ENCODE measurements around the gene UFD1. TPM values are rescaled to one million over a fixed set of nuclear protein-coding genes. Genes with fewer than 3 reads are reported as not detected.

The UFD1 gene
- total and polyA plus RNA-seq, 2 of the 13 experiments (the other 11 are each of a cell fraction or from before 2014, with no cell fraction given), result 47.9 to 51.1 TPM

GRCh38 chr22:19470010-19470409 lies 9.0 kb downstream of the UFD1 start:
- Histone ChIP-seq H4K20me1 (ENCODE audit: insufficient read depth, low read length) (no peaks in the 10 kb centered on the region), H3K9me3 (ENCODE audit: low read length) (no peaks in the 10 kb centered on the region), H3K4me2 (ENCODE audit: low read depth, low read length) (no peak overlapping the region), H3K36me3 (replicated peaks in 1 of 2; ENCODE audit: control insufficient read depth in 1 of 2, insufficient read depth in 2 of 2, low read length in 2 of 2) (peaks cover 33 to 94% of the 10 kb centered on the region in 2 experiments), H3K27ac (ENCODE audit: extremely low read length, insufficient read depth, low read length) (no peak overlapping the region), H2AFZ (ENCODE audit: low read length) (no peak overlapping the region), H3K4me3 (replicated peaks in 1 of 3; ENCODE audit: insufficient read depth in 1 of 3, low read depth in 2 of 3, low read length in 3 of 3) (no peak overlapping the region), H3K9ac (ENCODE audit: insufficient read depth, low read depth, low read length) (no peak overlapping the region), H3K27me3 (ENCODE audit: control insufficient read depth in 1 of 2, insufficient read depth in 2 of 2, low read length in 2 of 2) (no peaks in the 10 kb centered on the region), H3K79me2 (ENCODE audit: insufficient read depth, low read length) (peaks cover 8% of the 10 kb centered on the region), H3K4me1 (ENCODE audit: insufficient read depth, low read length) (no peaks in the 10 kb centered on the region)
- no TSS peak for BruUV-seq (replicated peaks)
- 93% methylated on average over 2 of the region's 2 CpGs for WGBS (ENCODE audit: low lambda C conversion rate)
- no peak for ATAC-seq
- TF ChIP-seq HMG20B (CRISPR knock-in tag; conservative IDR thresholded peaks at IDR 0.05) (no peak), ZMAT3 (CRISPR knock-in tag; conservative IDR thresholded peaks at IDR 0.05) (no peak)
- in situ Hi-C loops (cut with HindIII; ENCODE audit: extremely low pct_ligation_motif_present, low pct_unique_long_range_greater_than_20kb), result loop anchor here (10.0 kb wide), 1 partner anchor 175 kb away; the partner anchor contains the start of gene CLTCL1
- POLR2A ChIA-PET, result no interaction called here
- CTCF ChIA-PET (ENCODE audit: low intra/inter-chr PET ratio, low total read pairs), result no interaction called here
- intact Hi-C loops (cut with micrococcal nuclease; ENCODE audit: unreplicated experiment), result loop anchor here (10.0 kb wide), 2 partner anchors 165 kb away; no protein-coding TSS in a partner anchor
- no peak for DNase-seq (ENCODE audit: low spot score)
- no peak for FAIRE-seq

- BruUV-seq (replicated peaks), result no TSS peak
- WGBS (ENCODE audit: low lambda C conversion rate), result 85% methylated on average over 5 of the region's 7 CpGs
Observed at GRCh38 chr22:19469421-19469820, 9.6 kb downstream of the UFD1 start.

More at GRCh38 chr22:19469421-19469820, 9.6 kb downstream of the UFD1 start:
- intact Hi-C loops (cut with micrococcal nuclease; ENCODE audit: unreplicated experiment) (no loop called here), in situ Hi-C loops (cut with HindIII; ENCODE audit: extremely low pct_ligation_motif_present, low pct_unique_long_range_greater_than_20kb) (no loop called here)
- ATAC-seq, result no peak
- ChIA-PET POLR2A (no interaction called here), CTCF (ENCODE audit: low intra/inter-chr PET ratio, low total read pairs) (no interaction called here)
- no peaks in the 10 kb centered on the region for H3K4me1 ChIP-seq (ENCODE audit: insufficient read depth, low read length)
- FAIRE-seq, result no peak
- H3K27me3 ChIP-seq (ENCODE audit: control insufficient read depth in 1 of 2, insufficient read depth in 2 of 2, low read length in 2 of 2), result no peaks in the 10 kb centered on the region
- peaks cover 5% of the 10 kb centered on the region for H3K79me2 ChIP-seq (ENCODE audit: insufficient read depth, low read length)
- no peak overlapping the region for H3K4me3 ChIP-seq (replicated peaks in 1 of 3; ENCODE audit: insufficient read depth in 1 of 3, low read depth in 2 of 3, low read length in 3 of 3)
- H3K9me3 ChIP-seq (ENCODE audit: low read length), result no peaks in the 10 kb centered on the region
- H3K9ac ChIP-seq (ENCODE audit: insufficient read depth, low read depth, low read length), result no peak overlapping the region
- no peak overlapping the region for H2AFZ ChIP-seq (ENCODE audit: low read length)
- DNase-seq (ENCODE audit: low spot score), result no peak
- H3K4me2 ChIP-seq (ENCODE audit: low read depth, low read length), result no peak overlapping the region
- no peak overlapping the region for H3K27ac ChIP-seq (ENCODE audit: extremely low read length, insufficient read depth, low read length)
- H4K20me1 ChIP-seq (ENCODE audit: insufficient read depth, low read length), result no peaks in the 10 kb centered on the region
- H3K36me3 ChIP-seq (replicated peaks in 1 of 2; ENCODE audit: control insufficient read depth in 1 of 2, insufficient read depth in 2 of 2, low read length in 2 of 2), result peaks cover 33 to 95% of the 10 kb centered on the region in 2 experiments
- TF ChIP-seq MEF2D (CRISPR knock-in tag; IDR thresholded peaks at IDR 0.05) (no peak), ZNF556 (CRISPR knock-in tag; IDR thresholded peaks at IDR 0.05; ENCODE audit: borderline replicate concordance) (no peak), ZFP37 (CRISPR knock-in tag; IDR thresholded peaks at IDR 0.05; ENCODE audit: borderline replicate concordance) (no peak), ZKSCAN5 (CRISPR knock-in tag; IDR thresholded peaks at IDR 0.05) (no peak), SOX13 (IDR thresholded peaks at IDR 0.05) (no peak), SOX13 (CRISPR knock-in tag; conservative IDR thresholded peaks at IDR 0.05 in 1 of 2, IDR thresholded peaks at IDR 0.05 in 1 of 2) (no peak), POGK (CRISPR knock-in tag; conservative IDR thresholded peaks at IDR 0.05) (no peak), TCF7 (IDR thresholded peaks at IDR 0.05; ENCODE audit: low read depth) (no peak), HNRNPK (IDR thresholded peaks at IDR 0.05; ENCODE audit: low read depth, low read length, poor library complexity, severe bottlenecking) (no peak), ZNF124 (CRISPR knock-in tag; IDR thresholded peaks at IDR 0.05) (no peak)

Data from HepG2 (cell line).